Measurements from ENCODE around the gene BHLHE23.

Gene BHLHE23

GRCh38 chr20:62964700-62965099, 42.1 kb downstream of the BHLHE23 start (continued):
- TF ChIP-seq BACH2 (CRISPR knock-in tag; IDR thresholded peaks at IDR 0.05; ENCODE audit: borderline replicate concordance) (no peak), GLIS3 (CRISPR knock-in tag; IDR thresholded peaks at IDR 0.05) (no peak)

DNA sequence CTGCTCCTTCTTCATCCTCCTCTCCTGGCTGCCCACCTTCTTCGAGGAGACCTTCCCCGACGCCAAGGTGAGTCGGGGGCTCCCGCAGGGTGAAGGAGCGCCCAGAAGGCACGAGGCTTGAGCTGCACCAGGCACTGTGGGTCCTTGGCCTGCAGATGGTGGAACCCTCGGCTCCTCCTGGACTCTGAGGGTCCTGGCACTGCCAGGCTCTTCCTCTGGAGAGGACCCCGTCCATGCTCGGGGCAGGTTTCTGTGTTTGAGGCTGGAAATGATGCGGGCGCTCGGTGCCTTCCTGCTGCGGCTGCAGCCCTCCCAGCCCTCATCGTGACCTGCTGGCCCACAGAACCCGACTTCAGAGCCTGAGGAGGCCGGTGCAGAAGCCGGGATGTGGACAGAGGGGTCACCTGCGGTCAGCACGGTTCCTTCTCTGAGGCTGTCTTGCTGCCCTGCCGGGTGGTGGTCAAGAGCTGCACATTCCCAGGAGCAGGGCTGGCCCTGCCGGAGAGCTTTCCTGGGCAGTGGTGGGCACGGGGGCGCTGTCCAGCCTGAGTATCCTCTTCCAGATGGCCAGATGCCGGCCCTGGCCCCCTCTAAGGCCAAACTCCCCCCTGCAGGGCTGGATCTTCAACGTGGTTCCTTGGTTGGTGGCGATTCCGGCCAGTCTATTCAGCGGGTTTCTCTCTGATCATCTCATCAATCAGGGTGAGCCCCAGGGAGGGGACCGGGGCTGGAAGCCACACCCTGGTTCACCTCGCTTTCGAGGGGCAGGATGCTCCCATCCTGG, 43.0 kb downstream of the BHLHE23 start:
- no peak for ATAC-seq
- TF ChIP-seq PPARA (CRISPR knock-in tag; IDR thresholded peaks at IDR 0.05; ENCODE audit: borderline replicate concordance) = no peak
- TF ChIP-seq TSHZ2 (CRISPR knock-in tag; IDR thresholded peaks at IDR 0.05) = no peak
- no peak for TF ChIP-seq CSRNP3 (CRISPR knock-in tag; IDR thresholded peaks at IDR 0.05)
- no peak for TF ChIP-seq TCF4 (CRISPR knock-in tag; IDR thresholded peaks at IDR 0.05; ENCODE audit: borderline replicate concordance)
- TF ChIP-seq CSDC2 (CRISPR knock-in tag; IDR thresholded peaks at IDR 0.05) = no peak
- no peak for TF ChIP-seq ZNF565 (CRISPR knock-in tag; conservative IDR thresholded peaks at IDR 0.05; ENCODE audit: low read depth)
- TF ChIP-seq, protein P1, sequence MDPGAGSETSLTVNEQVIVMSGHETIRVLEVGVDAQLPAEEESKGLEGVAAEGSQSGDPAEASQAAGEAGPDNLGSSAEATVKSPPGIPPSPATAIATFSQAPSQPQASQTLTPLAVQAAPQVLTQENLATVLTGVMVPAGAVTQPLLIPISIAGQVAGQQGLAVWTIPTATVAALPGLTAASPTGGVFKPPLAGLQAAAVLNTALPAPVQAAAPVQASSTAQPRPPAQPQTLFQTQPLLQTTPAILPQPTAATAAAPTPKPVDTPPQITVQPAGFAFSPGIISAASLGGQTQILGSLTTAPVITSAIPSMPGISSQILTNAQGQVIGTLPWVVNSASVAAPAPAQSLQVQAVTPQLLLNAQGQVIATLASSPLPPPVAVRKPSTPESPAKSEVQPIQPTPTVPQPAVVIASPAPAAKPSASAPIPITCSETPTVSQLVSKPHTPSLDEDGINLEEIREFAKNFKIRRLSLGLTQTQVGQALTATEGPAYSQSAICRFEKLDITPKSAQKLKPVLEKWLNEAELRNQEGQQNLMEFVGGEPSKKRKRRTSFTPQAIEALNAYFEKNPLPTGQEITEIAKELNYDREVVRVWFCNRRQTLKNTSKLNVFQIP (CRISPR knock-in tag; IDR thresholded peaks at IDR 0.05; ENCODE audit: borderline replicate concordance, low read depth) = no peak
- TF ChIP-seq GLIS3 (CRISPR knock-in tag; IDR thresholded peaks at IDR 0.05) = no peak
- TF ChIP-seq SNAI2 (CRISPR knock-in tag; IDR thresholded peaks at IDR 0.05) = no peak
- no peak for TF ChIP-seq ISL1 (CRISPR knock-in tag; IDR thresholded peaks at IDR 0.05)
- no peak for TF ChIP-seq ESRRG (CRISPR knock-in tag; IDR thresholded peaks at IDR 0.05)

GRCh38 chr20:62962891-62963613, 43.7 kb downstream of the BHLHE23 start:
- TF ChIP-seq ZC3H10 (CRISPR knock-in tag; IDR thresholded peaks at IDR 0.05) = no peak
- no peak for TF ChIP-seq ZNF565 (CRISPR knock-in tag; conservative IDR thresholded peaks at IDR 0.05; ENCODE audit: low read depth)
- no peak for ATAC-seq

- ATAC-seq = no peak
- no peak for TF ChIP-seq PPARA (CRISPR knock-in tag; IDR thresholded peaks at IDR 0.05; ENCODE audit: borderline replicate concordance)
- no peak for TF ChIP-seq TOX (CRISPR knock-in tag; IDR thresholded peaks at IDR 0.05; ENCODE audit: borderline replicate concordance)
- TF ChIP-seq CSDC2 (CRISPR knock-in tag; IDR thresholded peaks at IDR 0.05) = no peak
- no peak for TF ChIP-seq CSRNP3 (CRISPR knock-in tag; IDR thresholded peaks at IDR 0.05)
- TF ChIP-seq ARNTL (CRISPR knock-in tag; IDR thresholded peaks at IDR 0.05; ENCODE audit: borderline replicate concordance, low read depth) = no peak
- TF ChIP-seq ZNF8 (CRISPR knock-in tag; IDR thresholded peaks at IDR 0.05) = no peak
- TF ChIP-seq TCF4 (CRISPR knock-in tag; IDR thresholded peaks at IDR 0.05; ENCODE audit: borderline replicate concordance) = no peak
- no peak for TF ChIP-seq ESRRG (CRISPR knock-in tag; IDR thresholded peaks at IDR 0.05)
- TF ChIP-seq ZNF565 (CRISPR knock-in tag; conservative IDR thresholded peaks at IDR 0.05; ENCODE audit: low read depth) = no peak
- no peak for TF ChIP-seq RARB (CRISPR knock-in tag; IDR thresholded peaks at IDR 0.05)
- no peak for TF ChIP-seq GLIS3 (CRISPR knock-in tag; IDR thresholded peaks at IDR 0.05)
- TF ChIP-seq ZFP3 (CRISPR knock-in tag; IDR thresholded peaks at IDR 0.05) = no peak
- TF ChIP-seq ZNF70 (CRISPR knock-in tag; IDR thresholded peaks at IDR 0.05) = no peak
- no peak for TF ChIP-seq ZFP30 (CRISPR knock-in tag; IDR thresholded peaks at IDR 0.05)
Observed at GRCh38 chr20:62962221-62962879, 44.4 kb downstream of the BHLHE23 start.
